K562 (cell line): Measurements from ENCODE around the gene RGS12. TPM values are rescaled to one million over a fixed set of nuclear protein-coding genes. Genes with fewer than 3 reads are reported as not detected.

ENCODE experiments used
- ATAC-seq: fragments of 200-7000 bp; cut with Tn5 transposase; 3 replicates; pipeline ENCODE4 v1.9.1; 2020; ENCODE audit warnings: moderate library complexity
- BruUV-seq: library from RNA; stranded (reverse); fragments of 400-500 nt; replicated peaks from 2 replicates; lab custom pipeline; 2021; lab: Mats Ljungman, UMichigan
- CTCF ChIA-PET: fragments of 300-600 bp; formaldehyde crosslinking; extraction: SDS; loops from one replicate; lab custom pipeline; 2021; ENCODE audit warnings: low intra/inter-chr PET ratio; lab: Yijun Ruan, JAX
- POLR2A ChIA-PET: fragments of 300-600, 350-650 bp; sonication (Branson Sonifier 250); formaldehyde crosslinking; extraction: SDS; loops from one replicate; lab custom pipeline; 2021; ENCODE audit warnings: antibody characterized with exemption, inconsistent platforms; lab: Yijun Ruan, JAX
- DNase-seq, 4 experiments: peaks; one replicate each; pipeline versions ENCODE4 v3.0.0 to v3.0.0-alpha.2; 2011 to 2018; ENCODE audit warnings: low spot score in 3 of 4, mixed read lengths in 3 of 4; ENCODE audit errors: extremely low read depth in 1 of 4
- FAIRE-seq: peaks from 2 replicates; lab custom pipeline; 2011; peaks lifted over from hg19 to GRCh38; lab: Jason Lieb, UNC
- H2AFZ ChIP-seq: 2 replicates; pipeline ENCODE4 v1.6.0; 2011; ENCODE audit warnings: low read depth, low read length, control low read depth, inconsistent platforms
- H3K27ac ChIP-seq: fragments of 200-600 bp; 3 replicates; pipeline ENCODE4 v1.8.0; 2011; ENCODE audit warnings: low read depth, mild to moderate bottlenecking, control low read depth, inconsistent platforms, low read length, moderate library complexity, mixed read lengths; ENCODE audit errors: extremely low read depth
- H3K27me3 ChIP-seq, 2 experiments: fragments of 300-600 bp in 1 of 2; 2 replicates in 1 of 2; 3 replicates in 1 of 2; pipeline versions ENCODE4 v1.6.0 to v1.8.0; 2011; ENCODE audit warnings: inconsistent platforms in 2 of 2, low read length in 2 of 2, mild to moderate bottlenecking in 1 of 2, mixed read lengths in 1 of 2, moderate library complexity in 1 of 2; ENCODE audit not compliant: control insufficient read depth in 2 of 2, insufficient read depth in 2 of 2
- H3K36me3 ChIP-seq: fragments of 300-600 bp; 3 replicates; pipeline ENCODE4 v1.8.0; 2011; ENCODE audit warnings: mild to moderate bottlenecking, low read length, inconsistent platforms; ENCODE audit not compliant: control insufficient read depth, insufficient read depth
- H3K4me1 ChIP-seq, 2 experiments: fragments of 200-600 bp in 1 of 2; replicated peaks in 1 of 2; 2 replicates in 1 of 2; 3 replicates in 1 of 2; pipeline versions ENCODE4 v1.5.1 to v1.8.0; 2011; ENCODE audit warnings: inconsistent platforms in 2 of 2, low read length in 2 of 2, mild to moderate bottlenecking in 1 of 2, mixed read lengths in 1 of 2, moderate library complexity in 1 of 2; ENCODE audit not compliant: control insufficient read depth in 2 of 2, insufficient read depth in 2 of 2
- H3K4me2 ChIP-seq: 2 replicates; pipeline ENCODE4 v1.6.1; 2011; ENCODE audit warnings: low read length, control low read depth, inconsistent platforms, mixed read lengths; ENCODE audit not compliant: insufficient read depth
- H3K4me3 ChIP-seq: fragments of 200-600 bp; sonication (generic), shearing (Covaris generic); 2 replicates; pipeline ENCODE4 v1.5.1; 2016; ENCODE audit warnings: control low read depth, inconsistent platforms
- H3K79me2 ChIP-seq: fragments of 200-600 bp; 3 replicates; pipeline ENCODE4 v1.8.0; 2011; ENCODE audit warnings: low read length, inconsistent platforms; ENCODE audit not compliant: control insufficient read depth, insufficient read depth
- H3K9ac ChIP-seq, 2 experiments: 2 replicates each; pipeline versions ENCODE4 v1.6.0 to v1.6.1; 2011; ENCODE audit warnings: low read depth in 2 of 2, low read length in 2 of 2, control low read depth in 1 of 2, inconsistent platforms in 1 of 2, mild to moderate bottlenecking in 1 of 2, mixed read lengths in 1 of 2; ENCODE audit not compliant: insufficient read depth in 1 of 2
- H3K9me1 ChIP-seq: one replicate; pipeline ENCODE4 v1.6.0; 2011; ENCODE audit warnings: inconsistent platforms, mild to moderate bottlenecking, low read length, moderate library complexity; ENCODE audit not compliant: control insufficient read depth, insufficient read depth
- H3K9me3 ChIP-seq: replicated peaks from 2 replicates; pipeline ENCODE4 v1.5.1; 2011; ENCODE audit warnings: low read depth, low read length, inconsistent platforms; ENCODE audit not compliant: control insufficient read depth, insufficient read depth
- H4K20me1 ChIP-seq: replicated peaks from 2 replicates; pipeline ENCODE4 v1.6.1; 2011; ENCODE audit warnings: low read length, inconsistent platforms, mixed read lengths; ENCODE audit not compliant: control insufficient read depth, insufficient read depth
- POLR2AphosphoS5 ChIP-seq: IDR thresholded peaks from 2 replicates; pipeline ENCODE4 v1.6.1; 2011; ENCODE audit warnings: mild to moderate bottlenecking, low read depth, low read length, moderate library complexity; ENCODE audit not compliant: control insufficient read depth, insufficient read depth
- POLR2H ChIP-seq: IDR thresholded peaks from 2 replicates; pipeline ENCODE4 v1.6.1; 2016; ENCODE audit warnings: missing genetic modification characterization, low read depth, mild to moderate bottlenecking, control low read depth, missing compliant biosample characterization, moderate library complexity
- SMARCB1 ChIP-seq: IDR thresholded peaks from 2 replicates; pipeline ENCODE4 v1.6.1; 2011; ENCODE audit warnings: improper control_type of control experiment, low read depth; ENCODE audit not compliant: insufficient read length
- ZNF696 ChIP-seq: fragments of 250-450 bp; sonication (Bioruptor Pico); conservative IDR thresholded peaks from 2 replicates; pipeline ENCODE4 v1.4.0; 2020; ENCODE audit warnings: mild to moderate bottlenecking, moderate library complexity
- ZZZ3 ChIP-seq: fragments of 450-650 bp; IDR thresholded peaks from 2 replicates; pipeline ENCODE4 v1.6.1; 2016; ENCODE audit warnings: antibody characterized with exemption, mild to moderate bottlenecking, moderate library complexity
- WGBS: fragments of 100-300 bp; shearing (Covaris generic); methylation state at CpG from one replicate; pipeline ENCODE4 v1.1.6; 2016; ENCODE audit warnings: low coverage, mixed read lengths; ENCODE audit not compliant: insufficient coverage; ENCODE audit errors: missing lambda C conversion rate; 5-methylcytosine and 5-hydroxymethylcytosine counted together
- in situ Hi-C: fragments of 300-500 bp; cut with MboI; formaldehyde crosslinking; loops from 4 replicates; pipeline ENCODE4 v1.15.0; 2018; ENCODE audit warnings: inconsistent platforms, mixed read lengths
- intact Hi-C: fragments of 100-400 bp; cut with micrococcal nuclease; formaldehyde crosslinking; loops from 2 replicates; pipeline ENCODE4 v1.14.2; 2022
- polyA plus RNA-seq, 8 experiments: library from polyadenylated mRNA; depleted of rRNA in 4 of 8; stranded (reverse) in 5 of 8; unstranded in 3 of 8; fragments of >200 nt; fragmentation: Nextera tagmentation in 2 of 8; fragmentation: Illumina TruSeq in 1 of 8; extraction: Ambion mirVana in 2 of 8; extraction: Trizol in 1 of 8; gene quantifications; 2 replicates each; pipeline versions ENCODE4 v1.2.1 to v1.2.3, GENCODE V29; 2011 to 2014; ENCODE audit warnings: inconsistent platforms in 1 of 8, missing spikeins in 1 of 8
- total RNA-seq, 7 experiments: library from RNA; depleted of rRNA in 6 of 7; stranded (reverse); fragments of >200 nt in 6 of 7; fragmentation: Illumina TruSeq in 2 of 7; extraction: Trizol in 2 of 7; gene quantifications; 2 replicates each; pipeline versions ENCODE4 v1.2.1 to v1.2.3, GENCODE V29; 2011 to 2021; ENCODE audit warnings: low replicate concordance in 1 of 7
- TF ChIP-seq, protein P1 (sequence below): IDR thresholded peaks from 2 replicates; pipeline ENCODE4 v1.6.1; 2011; ENCODE audit not compliant: insufficient read length; ENCODE audit errors: extremely low read depth
- TF ChIP-seq, protein P2 (sequence below): sonication (generic); formaldehyde crosslinking; IDR thresholded peaks from 2 replicates; pipeline ENCODE4 v1.8.0; 2022; ENCODE audit warnings: missing genetic modification reagents, mild to moderate bottlenecking, borderline replicate concordance

Gene RGS12
- total and polyA plus RNA-seq, 9 of the 15 experiments (the other 6 are each of a cell fraction or from before 2014, with no cell fraction given): 0.30 to 8.8 (median 5.5) TPM

DNA sequence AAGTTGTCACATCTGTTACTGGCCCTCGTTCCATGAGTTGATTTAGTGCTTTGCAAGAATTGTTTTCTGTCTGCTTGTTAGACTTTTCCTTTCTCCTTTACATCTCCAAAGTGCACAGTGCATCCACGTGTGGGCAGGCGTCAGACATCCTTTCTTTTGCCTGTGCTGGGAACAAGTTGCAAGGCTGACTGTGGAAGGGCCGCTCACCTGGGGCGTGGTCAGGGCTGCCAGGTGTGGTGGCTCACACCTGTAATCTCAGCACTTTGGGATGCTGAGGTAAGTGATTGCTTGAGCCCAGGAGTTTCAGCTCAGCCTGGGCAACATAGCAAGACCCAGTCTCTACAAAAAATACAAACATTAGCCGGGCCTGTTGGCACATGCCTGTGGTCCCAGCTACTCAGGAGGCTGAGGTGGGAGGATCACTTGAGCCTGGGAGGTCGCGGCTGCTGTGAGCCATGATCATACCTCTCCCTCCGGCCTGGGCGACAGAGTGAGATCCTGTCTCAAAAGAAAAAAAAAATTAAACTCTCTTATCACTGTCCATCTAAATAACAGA is 46.2 kb downstream of the RGS12 start (continued):
- TF ChIP-seq, protein P1, sequence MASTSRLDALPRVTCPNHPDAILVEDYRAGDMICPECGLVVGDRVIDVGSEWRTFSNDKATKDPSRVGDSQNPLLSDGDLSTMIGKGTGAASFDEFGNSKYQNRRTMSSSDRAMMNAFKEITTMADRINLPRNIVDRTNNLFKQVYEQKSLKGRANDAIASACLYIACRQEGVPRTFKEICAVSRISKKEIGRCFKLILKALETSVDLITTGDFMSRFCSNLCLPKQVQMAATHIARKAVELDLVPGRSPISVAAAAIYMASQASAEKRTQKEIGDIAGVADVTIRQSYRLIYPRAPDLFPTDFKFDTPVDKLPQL: no peak
- TF ChIP-seq, protein P2, sequence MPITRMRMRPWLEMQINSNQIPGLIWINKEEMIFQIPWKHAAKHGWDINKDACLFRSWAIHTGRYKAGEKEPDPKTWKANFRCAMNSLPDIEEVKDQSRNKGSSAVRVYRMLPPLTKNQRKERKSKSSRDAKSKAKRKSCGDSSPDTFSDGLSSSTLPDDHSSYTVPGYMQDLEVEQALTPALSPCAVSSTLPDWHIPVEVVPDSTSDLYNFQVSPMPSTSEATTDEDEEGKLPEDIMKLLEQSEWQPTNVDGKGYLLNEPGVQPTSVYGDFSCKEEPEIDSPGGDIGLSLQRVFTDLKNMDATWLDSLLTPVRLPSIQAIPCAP (CRISPR knock-in tag): no peak
- TF ChIP-seq POLR2AphosphoS5 (no peak), ZNF696 (CRISPR knock-in tag) (no peak), SMARCB1 (no peak)
- TF ChIP-seq, all 486 proteins: peak for 0

DNA sequence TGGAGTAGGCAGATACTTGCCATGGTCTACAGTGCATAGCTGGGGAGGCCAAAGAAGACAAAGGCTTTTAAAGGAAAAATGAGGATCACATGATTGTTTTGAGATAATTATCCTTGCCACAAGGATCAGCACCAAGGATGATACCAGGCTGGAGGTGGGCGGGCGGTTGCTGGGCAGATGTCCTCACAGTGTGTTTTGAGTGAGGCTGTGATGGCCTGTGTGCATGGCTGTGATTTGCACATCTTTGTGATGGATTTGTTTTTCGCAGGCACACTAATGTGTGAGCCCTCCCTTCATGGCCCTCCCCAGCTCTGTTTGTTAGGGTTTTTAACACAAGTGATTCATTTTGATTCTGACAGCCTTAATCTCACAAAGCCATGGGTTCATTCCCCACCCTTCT is 46.8 kb downstream of the RGS12 start:
- in situ Hi-C loops: no loop called here
- Histone ChIP-seq H3K4me1 (peaks cover 0 to 9% of the 10 kb centered on the region in 2 experiments; a peak in 2 of 5 replicates), H3K27me3 (peaks cover 0 to 27% of the 10 kb centered on the region in 2 experiments; a peak in 2 of 5 replicates), H3K36me3 (no peaks in the 10 kb centered on the region), H3K9ac (no peak overlapping the region), H3K27ac (no peak overlapping the region), H3K79me2 (no peaks in the 10 kb centered on the region), H3K4me2 (no peak overlapping the region), H4K20me1 (peaks cover 9% of the 10 kb centered on the region; the same call in 1 of the 2 replicates), H3K9me3 (no peaks in the 10 kb centered on the region), H3K9me1 (peaks cover 2% of the 10 kb centered on the region), H2AFZ (no peak overlapping the region), H3K4me3 (no peak overlapping the region)
- intact Hi-C loops: no loop called here
- ChIA-PET POLR2A (no interaction called here), CTCF (no interaction called here)
- TF ChIP-seq POLR2H (tag): no peak
- no peak for TF ChIP-seq ZZZ3
- no peak for DNase-seq
- BruUV-seq: no TSS peak
- 29% methylated on average over 3 of the region's 3 CpGs for WGBS
- no peak for ATAC-seq
- FAIRE-seq: no peak
